Measurements from ENCODE around the gene CASP7. TPM values are rescaled to one million over a fixed set of nuclear protein-coding genes. Genes with fewer than 3 reads are reported as not detected.
"Not testable (repeated sequence)": the region's sequence is repeated elsewhere in the genome, so short reads cannot be mapped to it uniquely, and the experiment has no call there.

CASP7 gene
- total RNA-seq, 1 experiment from 2014 or later: 22.7 TPM

- Mint-ChIP-seq H3K27me3 (ENCODE audit: unreplicated experiment) (no peaks in the 10 kb centered on the region), H3K9me3 (ENCODE audit: low read depth, unreplicated experiment) (no peaks in the 10 kb centered on the region), H3K4me3 (ENCODE audit: low read depth, unreplicated experiment) (no peak overlapping the region), H3K36me3 (ENCODE audit: insufficient read depth, unreplicated experiment) (no peaks in the 10 kb centered on the region), H3K4me1 (ENCODE audit: low read depth, unreplicated experiment) (peaks cover 17% of the 10 kb centered on the region), H3K27ac (ENCODE audit: unreplicated experiment) (no peak overlapping the region)
- intact Hi-C loops (cut with micrococcal nuclease; ENCODE audit: unreplicated experiment): no loop called here
- TF ChIP-seq, protein P1, sequence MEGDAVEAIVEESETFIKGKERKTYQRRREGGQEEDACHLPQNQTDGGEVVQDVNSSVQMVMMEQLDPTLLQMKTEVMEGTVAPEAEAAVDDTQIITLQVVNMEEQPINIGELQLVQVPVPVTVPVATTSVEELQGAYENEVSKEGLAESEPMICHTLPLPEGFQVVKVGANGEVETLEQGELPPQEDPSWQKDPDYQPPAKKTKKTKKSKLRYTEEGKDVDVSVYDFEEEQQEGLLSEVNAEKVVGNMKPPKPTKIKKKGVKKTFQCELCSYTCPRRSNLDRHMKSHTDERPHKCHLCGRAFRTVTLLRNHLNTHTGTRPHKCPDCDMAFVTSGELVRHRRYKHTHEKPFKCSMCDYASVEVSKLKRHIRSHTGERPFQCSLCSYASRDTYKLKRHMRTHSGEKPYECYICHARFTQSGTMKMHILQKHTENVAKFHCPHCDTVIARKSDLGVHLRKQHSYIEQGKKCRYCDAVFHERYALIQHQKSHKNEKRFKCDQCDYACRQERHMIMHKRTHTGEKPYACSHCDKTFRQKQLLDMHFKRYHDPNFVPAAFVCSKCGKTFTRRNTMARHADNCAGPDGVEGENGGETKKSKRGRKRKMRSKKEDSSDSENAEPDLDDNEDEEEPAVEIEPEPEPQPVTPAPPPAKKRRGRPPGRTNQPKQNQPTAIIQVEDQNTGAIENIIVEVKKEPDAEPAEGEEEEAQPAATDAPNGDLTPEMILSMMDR (IDR thresholded peaks at IDR 0.05; ENCODE audit: unreplicated experiment): no peak
- DNase-seq: no peak
- CTCF ChIA-PET: no interaction called here
- no TSS peak for BruUV-seq (replicated peaks)
Observed at GRCh38 chr10:113764582-113764981, 84.9 kb downstream of the CASP7 start.

- BruUV-seq (replicated peaks): no TSS peak
- Mint-ChIP-seq H3K27me3 (ENCODE audit: unreplicated experiment) (no peaks in the 10 kb centered on the region), H3K4me3 (ENCODE audit: low read depth, unreplicated experiment) (no peak overlapping the region), H3K4me1 (ENCODE audit: low read depth, unreplicated experiment) (peaks cover 17% of the 10 kb centered on the region), H3K9me3 (ENCODE audit: low read depth, unreplicated experiment) (no peaks in the 10 kb centered on the region), H3K27ac (ENCODE audit: unreplicated experiment) (no peak overlapping the region), H3K36me3 (ENCODE audit: insufficient read depth, unreplicated experiment) (no peaks in the 10 kb centered on the region)
- CTCF ChIA-PET: interaction anchor here (0.7 kb wide), 1 partner anchor 22 kb away, joined by 3 read pairs; no protein-coding TSS in a partner anchor
- TF ChIP-seq, protein P1 (IDR thresholded peaks at IDR 0.05; ENCODE audit: unreplicated experiment): no peak
- intact Hi-C loops (cut with micrococcal nuclease; ENCODE audit: unreplicated experiment): no loop called here
- no peak for DNase-seq
Observed at GRCh38 chr10:113765910-113766309, 86.2 kb downstream of the CASP7 start.

- TF ChIP-seq, protein P1 (IDR thresholded peaks at IDR 0.05; ENCODE audit: unreplicated experiment): no peak
- peaks cover 17% of the 10 kb centered on the region for H3K4me1 Mint-ChIP-seq (ENCODE audit: low read depth, unreplicated experiment)
- no peak for DNase-seq
- CTCF ChIA-PET: no interaction called here
- no peak overlapping the region for H3K4me3 Mint-ChIP-seq (ENCODE audit: low read depth, unreplicated experiment)
- no peak overlapping the region for H3K27ac Mint-ChIP-seq (ENCODE audit: unreplicated experiment)
- no TSS peak for BruUV-seq (replicated peaks)
- intact Hi-C loops (cut with micrococcal nuclease; ENCODE audit: unreplicated experiment): no loop called here
- no peaks in the 10 kb centered on the region for H3K36me3 Mint-ChIP-seq (ENCODE audit: insufficient read depth, unreplicated experiment)
- no peaks in the 10 kb centered on the region for H3K27me3 Mint-ChIP-seq (ENCODE audit: unreplicated experiment)
- no peaks in the 10 kb centered on the region for H3K9me3 Mint-ChIP-seq (ENCODE audit: low read depth, unreplicated experiment)
Observed at GRCh38 chr10:113767222-113767621, 87.5 kb downstream of the CASP7 start.

- intact Hi-C loops (cut with micrococcal nuclease; ENCODE audit: unreplicated experiment): no loop called here
- Mint-ChIP-seq H3K27ac (ENCODE audit: unreplicated experiment) (no peak overlapping the region), H3K36me3 (ENCODE audit: insufficient read depth, unreplicated experiment) (no peaks in the 10 kb centered on the region), H3K27me3 (ENCODE audit: unreplicated experiment) (no peaks in the 10 kb centered on the region), H3K4me3 (ENCODE audit: low read depth, unreplicated experiment) (no peak overlapping the region), H3K4me1 (ENCODE audit: low read depth, unreplicated experiment) (peaks cover 4% of the 10 kb centered on the region), H3K9me3 (ENCODE audit: low read depth, unreplicated experiment) (no peaks in the 10 kb centered on the region)
- BruUV-seq (replicated peaks): no TSS peak
- DNase-seq: no peak
- TF ChIP-seq, protein P1 (IDR thresholded peaks at IDR 0.05; ENCODE audit: unreplicated experiment): no peak
- CTCF ChIA-PET: no interaction called here
Observed at GRCh38 chr10:113770346-113770745, 90.6 kb downstream of the CASP7 start.

GRCh38 chr10:113771131-113771530 lies 91.4 kb downstream of the CASP7 start:
- DNase-seq; intact Hi-C loops (cut with micrococcal nuclease; ENCODE audit: unreplicated experiment); CTCF ChIA-PET; BruUV-seq (replicated peaks); H3K9me3 Mint-ChIP-seq (ENCODE audit: low read depth, unreplicated experiment); H3K27ac Mint-ChIP-seq (ENCODE audit: unreplicated experiment); H3K36me3 Mint-ChIP-seq (ENCODE audit: insufficient read depth, unreplicated experiment); H3K27me3 Mint-ChIP-seq (ENCODE audit: unreplicated experiment); H3K4me3 Mint-ChIP-seq (ENCODE audit: low read depth, unreplicated experiment); H3K4me1 Mint-ChIP-seq (ENCODE audit: low read depth, unreplicated experiment): not testable (repeated sequence)
